SHP77 treated with DMSO at 0.1 percent for 48 hours (cell line): ENCODE measurements around the gene HDAC9.
"Not testable (repeated sequence)": the region's sequence is repeated elsewhere in the genome, so short reads cannot be mapped to it uniquely, and the experiment has no call there.

ENCODE experiments used
- DNase-seq: peaks from one replicate; lab custom pipeline; 2025; lab: John Stamatoyannopoulos, UW

Gene HDAC9

GRCh38 chr7:18727115-18727870 lies 231.7 kb downstream of the HDAC9 start:
- DNase-seq, result no peak

- DNase-seq, result not testable (repeated sequence)
Observed at GRCh38 chr7:18736012-18736411, 240.5 kb downstream of the HDAC9 start.

- DNase-seq, result no peak
Observed at GRCh38 chr7:18740579-18740988, 245.0 kb downstream of the HDAC9 start.

GRCh38 chr7:18753972-18754610 lies 258.5 kb downstream of the HDAC9 start:
- no peak for DNase-seq

GRCh38 chr7:18754766-18755165 lies 259.2 kb downstream of the HDAC9 start:
- no peak for DNase-seq

GRCh38 chr7:18755793-18756192 lies 260.2 kb downstream of the HDAC9 start:
- DNase-seq, result no peak

GRCh38 chr7:18756378-18757050 lies 261.0 kb downstream of the HDAC9 start:
- no peak for DNase-seq

GRCh38 chr7:18760046-18760445 lies 264.5 kb downstream of the HDAC9 start:
- DNase-seq, result no peak

- no peak for DNase-seq
Observed at GRCh38 chr7:18760631-18761445, 265.3 kb downstream of the HDAC9 start.

GRCh38 chr7:18762189-18762588 lies 266.6 kb downstream of the HDAC9 start:
- no peak for DNase-seq

GRCh38 chr7:18768256-18768655 lies 272.7 kb downstream of the HDAC9 start:
- DNase-seq, result no peak

- DNase-seq, result no peak
Observed at GRCh38 chr7:18770154-18770811, 274.7 kb downstream of the HDAC9 start.

GRCh38 chr7:18770822-18771221 lies 275.3 kb downstream of the HDAC9 start:
- no peak for DNase-seq

GRCh38 chr7:18771834-18772566 lies 276.5 kb downstream of the HDAC9 start:
- no peak for DNase-seq

- no peak for DNase-seq
Observed at GRCh38 chr7:18772567-18772965, 277.0 kb downstream of the HDAC9 start.

- no peak for DNase-seq
Observed at GRCh38 chr7:18777314-18777713, 281.8 kb downstream of the HDAC9 start.

GRCh38 chr7:18778594-18778993 lies 283.0 kb downstream of the HDAC9 start:
- DNase-seq, result no peak

GRCh38 chr7:18780266-18780665 lies 284.7 kb downstream of the HDAC9 start:
- no peak for DNase-seq

GRCh38 chr7:18780938-18781337 lies 285.4 kb downstream of the HDAC9 start:
- DNase-seq, result no peak

GRCh38 chr7:18786196-18786727 lies 290.7 kb downstream of the HDAC9 start:
- no peak for DNase-seq

- DNase-seq, result no peak
Observed at GRCh38 chr7:18786796-18787195, 291.2 kb downstream of the HDAC9 start.
